K562 (cell line): Measurements from ENCODE around the gene RASSF3. TPM values are rescaled to one million over a fixed set of nuclear protein-coding genes. Genes with fewer than 3 reads are reported as not detected.

Experiments
- ATF7 ChIP-seq: fragments of 450-650 bp; IDR thresholded peaks from 2 replicates; pipeline ENCODE4 v1.7.1; 2014; ENCODE audit warnings: mild to moderate bottlenecking, moderate library complexity
- BHLHE40 ChIP-seq: IDR thresholded peaks from 2 replicates; pipeline ENCODE4 v1.6.1; 2011; ENCODE audit warnings: low read length, improper control_type of control experiment
- CREB1 ChIP-seq, 2 experiments: sonication (generic) in 1 of 2; formaldehyde crosslinking in 1 of 2; IDR thresholded peaks; 2 replicates each; pipeline versions ENCODE4 v1.6.1 to v1.8.0; 2012 to 2022; ENCODE audit warnings: inconsistent platforms in 1 of 2, mild to moderate bottlenecking in 1 of 2, missing genetic modification reagents in 1 of 2, moderate library complexity in 1 of 2
- KDM2B ChIP-seq: fragments of 250-450 bp; sonication (Bioruptor Pico); IDR thresholded peaks from 2 replicates; pipeline ENCODE4 v1.8.0; 2021; ENCODE audit warnings: mild to moderate bottlenecking, moderate library complexity
- MCM7 ChIP-seq, 2 experiments: fragments of 450-650 bp; IDR thresholded peaks; 2 replicates each; pipeline ENCODE4 v1.6.1; 2016 to 2018
- TOE1 ChIP-seq, 2 experiments: fragments of 450-650 bp in 1 of 2; sonication (generic) in 1 of 2; formaldehyde crosslinking in 1 of 2; IDR thresholded peaks; 2 replicates each; pipeline versions ENCODE4 v1.7.1 to v1.8.0; 2016 to 2022; ENCODE audit warnings: borderline replicate concordance in 2 of 2, mild to moderate bottlenecking in 2 of 2, antibody characterized with exemption in 1 of 2, inconsistent platforms in 1 of 2, low read depth in 1 of 2, missing genetic modification reagents in 1 of 2, moderate library complexity in 1 of 2
- ZNF408 ChIP-seq: fragments of 250-450 bp; sonication (Bioruptor Pico); IDR thresholded peaks from 2 replicates; pipeline ENCODE4 v1.4.0; 2020; ENCODE audit warnings: low read depth, mild to moderate bottlenecking, moderate library complexity
- polyA plus RNA-seq, 8 experiments: library from polyadenylated mRNA; depleted of rRNA in 4 of 8; stranded (reverse) in 5 of 8; unstranded in 3 of 8; fragments of >200 nt; fragmentation: Nextera tagmentation in 2 of 8; fragmentation: Illumina TruSeq in 1 of 8; extraction: Ambion mirVana in 2 of 8; extraction: Trizol in 1 of 8; gene quantifications; 2 replicates each; pipeline versions ENCODE4 v1.2.1 to v1.2.3, GENCODE V29; 2011 to 2014; ENCODE audit warnings: inconsistent platforms in 1 of 8, missing spikeins in 1 of 8
- total RNA-seq, 7 experiments: library from RNA; depleted of rRNA in 6 of 7; stranded (reverse); fragments of >200 nt in 6 of 7; fragmentation: Illumina TruSeq in 2 of 7; extraction: Trizol in 2 of 7; gene quantifications; 2 replicates each; pipeline versions ENCODE4 v1.2.1 to v1.2.3, GENCODE V29; 2011 to 2021; ENCODE audit warnings: low replicate concordance in 1 of 7
- TF ChIP-seq, protein P1 (sequence below): fragments of 250-450 bp; sonication (Bioruptor Pico); IDR thresholded peaks from 2 replicates; pipeline ENCODE4 v1.8.0; 2021; ENCODE audit warnings: moderate library complexity, mild to moderate bottlenecking, inconsistent platforms
- TF ChIP-seq, protein P2 (sequence below): fragments of 250-450 bp; sonication (Bioruptor Pico); IDR thresholded peaks from 2 replicates; pipeline ENCODE4 v1.8.0; 2022; ENCODE audit warnings: moderate library complexity, mild to moderate bottlenecking, inconsistent platforms
- TF ChIP-seq, protein P3 (sequence below), 2 experiments: fragments of 450-650 bp in 1 of 2; IDR thresholded peaks; 2 replicates each; pipeline ENCODE4 v1.6.1; 2011 to 2017; ENCODE audit warnings: low read depth in 2 of 2, antibody characterized with exemption in 1 of 2, borderline replicate concordance in 1 of 2, low read length in 1 of 2, mild to moderate bottlenecking in 1 of 2, mixed read lengths in 1 of 2; ENCODE audit not compliant: control insufficient read depth in 1 of 2
- TF ChIP-seq, protein P4 (sequence below): fragments of 250-450 bp; sonication (Bioruptor Pico); IDR thresholded peaks from 2 replicates; pipeline ENCODE4 v1.5.0; 2020; ENCODE audit warnings: mild to moderate bottlenecking, borderline replicate concordance
- TF ChIP-seq, protein P5 (sequence below): sonication (generic); IDR thresholded peaks from 2 replicates; pipeline ENCODE4 v1.6.1; 2016

The RASSF3 gene
- total and polyA plus RNA-seq, 9 of the 15 experiments (the other 6 are each of a cell fraction or from before 2014, with no cell fraction given): 3.7 to 39.2 (median 20.2) TPM

DNA sequence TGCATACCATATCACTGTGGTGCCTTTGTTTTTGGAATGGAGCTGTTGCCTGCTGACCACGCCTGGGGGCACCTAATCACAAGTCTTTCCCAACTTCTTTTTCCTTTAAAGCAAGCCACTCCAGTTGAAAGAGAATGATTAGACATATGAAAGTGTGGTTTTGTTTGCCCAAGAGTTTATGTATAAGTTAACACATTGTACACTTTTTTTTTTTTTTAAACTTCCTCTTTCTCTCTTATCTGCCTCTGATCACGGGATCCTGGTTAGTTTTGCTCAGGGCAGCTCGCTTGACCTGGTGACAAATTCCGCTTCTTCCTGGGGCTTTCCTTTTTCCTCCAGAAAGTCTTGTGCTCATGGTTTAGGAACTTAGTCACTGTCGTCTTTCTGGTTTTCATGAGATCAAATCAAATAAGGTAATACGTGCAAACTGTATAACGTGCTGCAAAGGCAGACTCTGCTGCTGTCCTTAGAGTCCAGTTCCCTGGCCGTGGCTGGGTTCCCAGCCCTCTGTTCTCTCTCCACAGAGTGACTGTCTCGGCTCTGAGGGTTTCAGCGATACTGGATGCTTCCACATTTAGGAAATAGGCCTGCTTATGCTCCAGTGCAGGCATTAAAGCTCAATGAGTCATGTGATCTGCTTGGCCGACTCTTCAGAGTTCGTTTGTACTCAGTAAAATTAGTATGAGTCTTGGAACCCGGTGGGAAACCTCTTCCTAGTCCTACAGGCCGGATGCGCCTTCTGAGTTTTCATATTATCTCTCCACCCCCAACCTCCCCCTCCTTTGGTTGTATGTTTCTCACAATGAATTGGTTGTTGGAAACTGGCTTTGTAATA, 15.2 kb downstream of the RASSF3 start (continued):
- TF ChIP-seq, protein P1, sequence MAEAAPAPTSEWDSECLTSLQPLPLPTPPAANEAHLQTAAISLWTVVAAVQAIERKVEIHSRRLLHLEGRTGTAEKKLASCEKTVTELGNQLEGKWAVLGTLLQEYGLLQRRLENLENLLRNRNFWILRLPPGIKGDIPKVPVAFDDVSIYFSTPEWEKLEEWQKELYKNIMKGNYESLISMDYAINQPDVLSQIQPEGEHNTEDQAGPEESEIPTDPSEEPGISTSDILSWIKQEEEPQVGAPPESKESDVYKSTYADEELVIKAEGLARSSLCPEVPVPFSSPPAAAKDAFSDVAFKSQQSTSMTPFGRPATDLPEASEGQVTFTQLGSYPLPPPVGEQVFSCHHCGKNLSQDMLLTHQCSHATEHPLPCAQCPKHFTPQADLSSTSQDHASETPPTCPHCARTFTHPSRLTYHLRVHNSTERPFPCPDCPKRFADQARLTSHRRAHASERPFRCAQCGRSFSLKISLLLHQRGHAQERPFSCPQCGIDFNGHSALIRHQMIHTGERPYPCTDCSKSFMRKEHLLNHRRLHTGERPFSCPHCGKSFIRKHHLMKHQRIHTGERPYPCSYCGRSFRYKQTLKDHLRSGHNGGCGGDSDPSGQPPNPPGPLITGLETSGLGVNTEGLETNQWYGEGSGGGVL (CRISPR knock-in tag): no peak
- no peak for TF ChIP-seq KDM2B (CRISPR knock-in tag)
- TF ChIP-seq ATF7: peak; percentile 54; the same call in 1 of the 2 replicates
- TF ChIP-seq, protein P2, sequence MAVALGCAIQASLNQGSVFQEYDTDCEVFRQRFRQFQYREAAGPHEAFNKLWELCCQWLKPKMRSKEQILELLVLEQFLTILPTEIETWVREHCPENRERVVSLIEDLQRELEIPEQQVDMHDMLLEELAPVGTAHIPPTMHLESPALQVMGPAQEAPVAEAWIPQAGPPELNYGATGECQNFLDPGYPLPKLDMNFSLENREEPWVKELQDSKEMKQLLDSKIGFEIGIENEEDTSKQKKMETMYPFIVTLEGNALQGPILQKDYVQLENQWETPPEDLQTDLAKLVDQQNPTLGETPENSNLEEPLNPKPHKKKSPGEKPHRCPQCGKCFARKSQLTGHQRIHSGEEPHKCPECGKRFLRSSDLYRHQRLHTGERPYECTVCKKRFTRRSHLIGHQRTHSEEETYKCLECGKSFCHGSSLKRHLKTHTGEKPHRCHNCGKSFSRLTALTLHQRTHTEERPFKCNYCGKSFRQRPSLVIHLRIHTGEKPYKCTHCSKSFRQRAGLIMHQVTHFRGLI (CRISPR knock-in tag): peak; percentile 33; the same call in 1 of the 2 replicates
- TF ChIP-seq, protein P3, sequence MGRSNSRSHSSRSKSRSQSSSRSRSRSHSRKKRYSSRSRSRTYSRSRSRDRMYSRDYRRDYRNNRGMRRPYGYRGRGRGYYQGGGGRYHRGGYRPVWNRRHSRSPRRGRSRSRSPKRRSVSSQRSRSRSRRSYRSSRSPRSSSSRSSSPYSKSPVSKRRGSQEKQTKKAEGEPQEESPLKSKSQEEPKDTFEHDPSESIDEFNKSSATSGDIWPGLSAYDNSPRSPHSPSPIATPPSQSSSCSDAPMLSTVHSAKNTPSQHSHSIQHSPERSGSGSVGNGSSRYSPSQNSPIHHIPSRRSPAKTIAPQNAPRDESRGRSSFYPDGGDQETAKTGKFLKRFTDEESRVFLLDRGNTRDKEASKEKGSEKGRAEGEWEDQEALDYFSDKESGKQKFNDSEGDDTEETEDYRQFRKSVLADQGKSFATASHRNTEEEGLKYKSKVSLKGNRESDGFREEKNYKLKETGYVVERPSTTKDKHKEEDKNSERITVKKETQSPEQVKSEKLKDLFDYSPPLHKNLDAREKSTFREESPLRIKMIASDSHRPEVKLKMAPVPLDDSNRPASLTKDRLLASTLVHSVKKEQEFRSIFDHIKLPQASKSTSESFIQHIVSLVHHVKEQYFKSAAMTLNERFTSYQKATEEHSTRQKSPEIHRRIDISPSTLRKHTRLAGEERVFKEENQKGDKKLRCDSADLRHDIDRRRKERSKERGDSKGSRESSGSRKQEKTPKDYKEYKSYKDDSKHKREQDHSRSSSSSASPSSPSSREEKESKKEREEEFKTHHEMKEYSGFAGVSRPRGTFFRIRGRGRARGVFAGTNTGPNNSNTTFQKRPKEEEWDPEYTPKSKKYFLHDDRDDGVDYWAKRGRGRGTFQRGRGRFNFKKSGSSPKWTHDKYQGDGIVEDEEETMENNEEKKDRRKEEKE (IDR thresholded peaks at IDR 0.05; ENCODE audit: borderline replicate concordance in 1 of 2, control insufficient read depth in 1 of 2, low read depth in 2 of 2, low read length in 1 of 2): 0 out of 4 replicates have a peak, but pooled peaks of 1 of the 2 experiments have one; percentile 18
- TF ChIP-seq BHLHE40: peak; percentile 92
- TF ChIP-seq CREB1 (IDR thresholded peaks at IDR 0.05): no peak
- no peak for TF ChIP-seq CREB1 (CRISPR knock-in tag; IDR thresholded peaks at IDR 0.05)
- no peak for TF ChIP-seq ZNF408 (CRISPR knock-in tag)
- TF ChIP-seq, protein P4, sequence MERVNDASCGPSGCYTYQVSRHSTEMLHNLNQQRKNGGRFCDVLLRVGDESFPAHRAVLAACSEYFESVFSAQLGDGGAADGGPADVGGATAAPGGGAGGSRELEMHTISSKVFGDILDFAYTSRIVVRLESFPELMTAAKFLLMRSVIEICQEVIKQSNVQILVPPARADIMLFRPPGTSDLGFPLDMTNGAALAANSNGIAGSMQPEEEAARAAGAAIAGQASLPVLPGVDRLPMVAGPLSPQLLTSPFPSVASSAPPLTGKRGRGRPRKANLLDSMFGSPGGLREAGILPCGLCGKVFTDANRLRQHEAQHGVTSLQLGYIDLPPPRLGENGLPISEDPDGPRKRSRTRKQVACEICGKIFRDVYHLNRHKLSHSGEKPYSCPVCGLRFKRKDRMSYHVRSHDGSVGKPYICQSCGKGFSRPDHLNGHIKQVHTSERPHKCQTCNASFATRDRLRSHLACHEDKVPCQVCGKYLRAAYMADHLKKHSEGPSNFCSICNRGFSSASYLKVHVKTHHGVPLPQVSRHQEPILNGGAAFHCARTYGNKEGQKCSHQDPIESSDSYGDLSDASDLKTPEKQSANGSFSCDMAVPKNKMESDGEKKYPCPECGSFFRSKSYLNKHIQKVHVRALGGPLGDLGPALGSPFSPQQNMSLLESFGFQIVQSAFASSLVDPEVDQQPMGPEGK (CRISPR knock-in tag): no peak
- TF ChIP-seq MCM7 (IDR thresholded peaks at IDR 0.05): no peak
- TF ChIP-seq, protein P5, sequence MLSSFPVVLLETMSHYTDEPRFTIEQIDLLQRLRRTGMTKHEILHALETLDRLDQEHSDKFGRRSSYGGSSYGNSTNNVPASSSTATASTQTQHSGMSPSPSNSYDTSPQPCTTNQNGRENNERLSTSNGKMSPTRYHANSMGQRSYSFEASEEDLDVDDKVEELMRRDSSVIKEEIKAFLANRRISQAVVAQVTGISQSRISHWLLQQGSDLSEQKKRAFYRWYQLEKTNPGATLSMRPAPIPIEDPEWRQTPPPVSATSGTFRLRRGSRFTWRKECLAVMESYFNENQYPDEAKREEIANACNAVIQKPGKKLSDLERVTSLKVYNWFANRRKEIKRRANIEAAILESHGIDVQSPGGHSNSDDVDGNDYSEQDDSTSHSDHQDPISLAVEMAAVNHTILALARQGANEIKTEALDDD: peak; percentile 99
- TF ChIP-seq TOE1 (IDR thresholded peaks at IDR 0.05; ENCODE audit: borderline replicate concordance): peak; percentile 94
- no peak for TF ChIP-seq TOE1 (CRISPR knock-in tag; IDR thresholded peaks at IDR 0.05; ENCODE audit: borderline replicate concordance, low read depth)
